Erythroblast (primary cell): ENCODE results near the gene PIM3.

Experiments used
- GATA1 ChIP-seq: IDR thresholded peaks from 2 replicates; pipeline ENCODE4 v1.6.1; 2011; ENCODE audit warnings: low read depth, mild to moderate bottlenecking, control low read depth, low read length, moderate library complexity
- POLR2A ChIP-seq: IDR thresholded peaks from 2 replicates; pipeline ENCODE4 v1.6.1; 2011; ENCODE audit warnings: mild to moderate bottlenecking, low read length

DNA sequence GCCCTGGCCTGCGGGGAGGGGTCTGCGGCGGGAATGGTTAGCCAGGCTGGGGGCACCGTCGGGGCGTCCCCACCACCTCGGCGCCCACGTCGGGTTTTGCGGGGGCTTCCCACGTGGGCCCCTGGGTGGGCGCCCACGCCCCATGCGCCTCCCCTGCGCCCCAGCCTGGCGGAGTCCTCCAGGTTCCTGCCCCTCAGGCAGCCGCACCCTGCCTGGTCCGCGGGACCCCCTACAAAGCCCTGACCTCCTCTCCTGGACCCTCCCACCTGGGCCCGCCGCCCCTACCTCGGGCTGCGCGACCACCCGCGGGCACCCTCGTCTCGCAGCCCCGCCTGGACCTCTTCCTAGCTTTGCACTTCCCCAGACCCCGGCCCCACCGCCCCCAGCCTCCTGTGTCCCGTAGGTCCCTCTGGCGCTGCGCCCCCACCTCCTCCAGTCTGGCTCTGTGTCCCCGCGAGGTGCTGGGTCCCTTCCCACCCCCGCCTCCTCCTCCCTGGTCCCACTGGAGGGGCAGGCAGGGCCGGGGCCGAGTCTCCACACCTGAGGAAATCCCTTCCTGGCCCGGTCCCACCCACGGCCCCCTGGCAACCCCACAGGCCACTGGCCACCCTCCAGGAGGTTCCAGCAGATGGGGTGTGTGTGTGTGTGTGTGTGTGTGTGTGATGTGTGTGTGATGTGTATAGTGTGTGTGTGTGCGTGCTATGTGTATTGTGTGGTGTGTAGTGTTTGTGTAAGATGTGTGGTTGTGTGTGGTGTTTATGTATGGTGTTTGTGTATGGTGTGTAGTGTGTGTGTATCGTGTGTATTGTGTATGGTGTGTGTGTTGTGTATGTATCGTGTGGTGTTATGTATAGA lies 11.8 kb downstream of the PIM3 start:
- TF ChIP-seq POLR2A (no peak), GATA1 (no peak)
